Central memory CD4-positive, alpha-beta T cell (primary cell): ENCODE results near the gene AOPEP.

Experiments
- DNase-seq: peaks from one replicate; pipeline ENCODE4 v3.0.0; 2022

The AOPEP gene

DNA sequence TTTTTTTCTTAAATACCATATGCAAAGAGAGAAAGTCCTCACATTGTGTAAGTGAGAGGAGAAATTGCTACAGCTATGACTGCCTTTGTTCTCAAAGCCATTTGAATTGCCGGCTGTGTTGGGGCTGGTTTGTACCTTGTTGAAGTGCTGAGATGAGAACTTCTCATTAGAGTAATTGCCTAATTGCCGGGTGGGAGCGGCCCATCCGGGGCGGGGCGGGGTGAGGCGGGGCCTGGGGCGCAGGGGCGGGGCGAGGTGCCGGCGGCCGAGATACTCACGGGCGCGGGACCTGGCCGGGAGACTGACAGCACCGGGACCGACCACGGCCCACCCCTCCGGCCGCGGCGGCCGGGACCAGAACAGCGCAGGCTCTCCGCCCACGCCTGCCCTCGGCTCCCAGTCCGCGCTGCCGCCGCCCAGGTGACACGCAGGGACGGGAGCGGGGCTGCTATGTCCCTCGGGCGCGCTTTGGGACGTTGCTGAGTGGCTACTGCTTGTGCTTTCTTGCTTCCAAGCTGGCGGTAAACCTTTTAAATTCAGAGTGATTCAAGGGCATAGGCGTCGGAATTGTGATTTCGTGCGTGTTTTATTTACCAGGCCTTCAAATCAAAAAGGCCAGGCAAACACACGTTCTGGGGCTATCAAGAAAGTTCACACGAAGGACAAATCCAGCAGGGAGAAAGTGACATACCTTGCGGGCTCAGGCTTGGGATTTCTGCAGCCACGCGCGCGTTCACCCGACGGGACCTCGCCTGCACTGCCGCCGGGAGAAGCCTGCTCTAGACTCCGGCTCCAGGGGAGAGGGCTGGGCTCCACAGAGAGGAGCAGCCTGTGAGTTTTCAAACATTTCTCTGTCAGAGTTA, 322.0 kb downstream of the AOPEP start:
- peak; percentile 4 for DNase-seq

DNA sequence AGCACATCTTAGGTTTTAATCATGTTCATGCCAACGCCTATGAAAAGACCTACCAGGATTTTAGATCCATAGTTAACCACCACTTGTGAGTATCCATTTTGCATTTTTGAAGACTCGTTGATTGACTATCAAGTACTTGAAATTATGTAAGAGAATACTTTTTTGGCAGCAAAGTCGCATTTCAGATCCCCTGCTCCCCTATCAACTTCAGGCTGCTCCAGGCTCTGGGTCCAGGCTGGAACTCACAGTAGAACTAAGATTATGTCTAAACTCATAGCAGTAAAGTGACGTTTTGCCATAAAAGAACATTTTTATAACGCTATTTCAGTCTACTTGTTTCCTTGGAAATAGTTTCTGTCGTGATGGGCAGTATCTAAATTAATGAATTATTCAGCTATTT, 323.3 kb downstream of the AOPEP start:
- no peak for DNase-seq

DNA sequence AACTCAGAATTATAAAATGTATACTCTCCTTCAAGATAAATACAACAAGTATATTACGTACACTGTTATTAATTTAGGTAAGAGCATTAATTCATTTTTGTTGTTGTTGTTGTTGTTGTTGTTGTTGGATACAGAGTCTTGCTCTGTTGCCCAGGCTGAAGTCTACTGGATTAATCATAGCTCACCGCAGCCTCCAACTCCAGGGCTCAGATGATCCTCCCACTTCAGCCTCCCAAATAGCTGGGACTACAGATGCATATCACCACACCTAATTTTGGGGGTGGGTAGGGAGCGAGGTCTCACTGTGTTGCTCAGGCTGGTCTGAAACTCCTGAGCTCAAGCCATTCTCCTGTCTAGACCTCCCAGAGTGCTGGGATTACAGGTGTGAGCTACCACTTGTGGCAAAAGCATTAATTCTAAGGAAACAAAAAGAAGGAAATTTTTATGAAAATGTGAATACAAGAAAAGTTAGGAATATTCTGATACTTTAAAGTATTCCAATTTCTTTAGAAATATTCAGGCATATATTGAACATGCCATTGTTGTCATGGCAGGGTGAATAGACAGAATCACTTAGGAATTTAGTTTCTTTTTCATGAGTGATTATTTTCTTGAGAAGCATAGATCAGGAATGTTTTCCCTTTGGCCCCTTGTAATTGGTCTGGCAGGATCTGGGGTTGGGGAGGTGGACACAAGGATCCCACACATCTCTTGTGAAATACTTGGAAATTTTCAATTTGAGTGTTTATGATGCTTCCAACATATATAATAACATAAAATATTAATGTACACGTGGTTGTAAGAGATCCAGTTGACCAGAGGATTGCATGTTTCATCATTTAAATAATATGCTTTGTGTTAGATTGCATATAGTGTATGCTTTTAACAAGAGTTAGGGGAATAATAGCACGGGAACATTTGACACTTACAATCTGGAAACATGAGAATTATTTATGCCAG, 327.4 kb downstream of the AOPEP start:
- no peak for DNase-seq

DNA sequence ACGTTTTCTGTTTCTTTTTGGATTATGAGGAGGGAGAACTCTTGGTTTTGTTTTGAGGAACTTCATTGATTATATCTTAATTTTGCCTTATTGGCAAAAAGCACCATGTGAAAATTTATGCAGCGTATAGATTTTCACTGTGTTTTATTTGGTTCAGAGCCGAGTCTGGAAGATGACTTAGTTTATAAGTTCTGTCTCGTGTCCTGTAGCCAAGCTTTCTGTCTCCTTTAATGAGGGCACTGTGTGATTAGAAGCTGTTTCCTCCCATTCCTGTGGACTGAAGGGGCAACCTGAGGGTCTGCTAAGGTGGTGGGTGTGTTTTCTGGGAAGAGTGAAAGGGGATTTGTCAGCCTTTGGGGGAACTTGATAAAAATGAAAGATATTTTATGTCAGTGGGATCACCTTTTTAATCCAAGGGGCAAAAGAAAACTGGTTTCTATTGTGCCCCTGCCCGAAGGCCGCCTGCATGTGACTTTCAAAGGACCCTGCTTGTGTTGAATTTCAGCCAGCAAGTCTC, 328.9 kb downstream of the AOPEP start:
- no peak for DNase-seq

DNA sequence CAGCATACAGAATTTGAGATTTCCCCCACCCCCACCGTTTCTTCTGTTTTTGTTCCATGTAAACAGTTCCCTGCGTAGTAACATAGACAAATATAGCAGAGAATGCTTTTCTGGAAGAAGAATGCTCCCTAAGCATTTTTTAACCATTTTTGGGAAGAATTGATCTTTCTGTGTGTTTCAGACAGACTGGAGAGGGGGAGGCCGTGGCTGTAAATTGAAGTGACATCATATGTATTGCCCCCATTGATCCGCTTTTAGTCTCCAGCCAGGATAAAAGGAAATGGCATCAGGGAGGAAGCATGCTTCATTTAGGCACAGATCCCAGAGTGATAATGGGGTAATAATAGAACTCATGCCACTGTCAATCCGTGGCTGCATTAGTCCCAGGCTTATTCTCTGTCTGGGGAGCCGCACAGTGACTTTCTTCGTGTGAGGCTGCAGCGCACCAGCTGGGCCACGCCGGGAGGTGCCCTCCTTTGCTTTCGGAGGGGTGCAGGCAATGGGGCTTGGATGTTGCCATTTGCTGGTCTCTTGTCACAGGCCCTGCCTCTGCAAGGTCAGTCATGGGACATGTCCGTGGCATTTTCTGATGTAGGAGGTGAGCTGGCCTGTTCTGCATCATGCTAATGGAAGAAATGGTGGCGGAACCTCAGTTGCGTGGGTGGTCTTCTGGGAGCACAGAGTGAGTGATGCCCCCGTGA, 329.5 kb downstream of the AOPEP start:
- no peak for DNase-seq

DNA sequence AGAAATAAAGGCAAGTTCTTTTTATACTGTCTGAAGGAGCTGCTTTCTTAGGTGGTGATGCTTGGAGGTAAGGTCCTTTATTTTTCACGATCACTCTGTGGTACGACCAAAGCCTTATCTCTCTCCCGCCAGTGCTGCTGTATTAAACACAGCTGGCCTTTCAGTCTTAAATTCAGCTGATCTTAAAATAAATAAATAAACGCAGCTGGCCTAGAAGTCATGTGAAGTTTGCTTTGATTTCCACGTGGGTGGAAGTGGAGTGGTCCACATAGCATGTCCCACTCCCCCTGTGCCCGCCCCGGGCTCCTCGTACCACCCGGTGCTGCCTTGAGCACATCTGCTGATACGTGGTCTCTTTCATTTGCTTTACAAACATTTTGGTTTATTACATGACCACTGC, 330.6 kb downstream of the AOPEP start:
- DNase-seq = no peak

DNA sequence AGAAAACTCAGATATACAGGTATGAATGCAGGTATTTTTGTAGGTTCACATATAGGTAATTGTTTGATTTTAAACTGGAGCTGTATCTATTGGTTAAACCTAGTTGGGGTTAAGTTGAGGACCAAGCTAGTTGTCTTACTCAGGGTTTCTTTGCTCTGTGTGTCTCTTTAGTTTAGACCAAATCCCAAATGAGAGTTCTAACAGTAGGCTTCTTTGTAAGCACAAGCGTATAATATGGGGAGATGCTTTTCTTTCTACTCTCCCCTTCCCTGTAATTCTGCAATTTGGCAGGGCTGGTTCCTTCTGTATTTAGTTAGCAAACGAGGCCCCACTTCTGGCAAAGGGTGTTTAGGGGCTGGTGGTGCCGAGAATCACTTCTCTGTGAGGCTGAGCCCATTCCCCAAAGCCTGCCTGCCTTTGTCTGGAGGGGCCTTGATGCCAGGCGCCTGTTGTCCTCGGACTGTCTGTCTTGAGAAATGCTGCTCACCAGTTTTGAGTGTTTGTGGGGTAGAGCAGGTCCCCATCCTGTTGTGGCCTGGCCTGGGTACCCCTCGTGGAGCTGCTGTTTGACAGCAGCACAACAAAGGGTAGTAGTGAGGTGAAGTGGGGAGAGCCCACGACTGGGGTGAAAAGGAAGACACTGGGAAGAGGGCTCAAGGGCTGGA, 331.8 kb downstream of the AOPEP start:
- DNase-seq = no peak

DNA sequence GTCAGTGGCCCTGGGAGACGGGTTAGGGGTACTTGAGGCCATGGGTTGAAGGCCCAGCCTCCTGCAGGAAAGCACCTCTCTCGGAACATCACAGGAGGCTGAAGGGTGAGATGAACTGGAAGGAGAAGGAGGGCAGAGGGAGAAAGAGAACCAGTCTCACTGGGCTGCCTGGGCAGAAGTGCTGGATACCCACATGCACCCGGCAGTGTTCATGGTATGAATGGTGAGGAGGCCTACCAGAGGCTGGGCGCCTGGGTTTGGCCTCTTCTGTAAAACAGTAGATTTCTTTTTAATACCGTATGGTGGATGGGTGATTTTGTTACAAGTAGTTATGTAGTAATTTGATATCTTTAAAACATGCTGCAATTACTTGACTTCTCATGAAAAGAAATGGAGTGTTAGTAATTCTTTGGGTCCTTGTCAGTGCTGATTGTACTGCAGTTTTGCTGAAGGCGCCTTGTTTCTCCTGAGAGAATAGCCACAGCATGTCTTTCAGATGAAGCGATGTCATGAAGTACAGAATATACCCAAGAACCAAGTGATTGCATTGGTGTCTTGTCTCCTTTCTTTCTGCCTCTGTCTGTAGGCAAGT, 332.4 kb downstream of the AOPEP start:
- no peak for DNase-seq

DNA sequence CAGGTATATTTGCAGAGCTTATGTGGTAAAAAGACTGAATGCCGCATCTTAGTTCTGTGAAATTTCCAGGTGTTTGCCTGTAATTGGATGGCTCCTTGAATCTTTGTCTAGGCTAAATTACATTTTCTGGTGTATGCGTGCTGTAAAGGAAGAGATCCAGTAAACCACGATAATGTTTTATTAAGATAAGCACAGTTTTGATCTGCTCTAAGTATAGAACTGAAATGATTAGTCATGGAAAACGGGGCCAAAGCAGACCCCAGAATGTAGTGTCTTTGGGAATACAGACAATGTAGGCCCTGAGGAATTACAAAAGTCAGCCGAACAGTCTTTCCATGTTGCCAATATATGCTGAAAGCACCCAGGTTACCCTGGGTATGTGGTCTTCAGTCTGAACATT, 333.7 kb downstream of the AOPEP start:
- DNase-seq = no peak

DNA sequence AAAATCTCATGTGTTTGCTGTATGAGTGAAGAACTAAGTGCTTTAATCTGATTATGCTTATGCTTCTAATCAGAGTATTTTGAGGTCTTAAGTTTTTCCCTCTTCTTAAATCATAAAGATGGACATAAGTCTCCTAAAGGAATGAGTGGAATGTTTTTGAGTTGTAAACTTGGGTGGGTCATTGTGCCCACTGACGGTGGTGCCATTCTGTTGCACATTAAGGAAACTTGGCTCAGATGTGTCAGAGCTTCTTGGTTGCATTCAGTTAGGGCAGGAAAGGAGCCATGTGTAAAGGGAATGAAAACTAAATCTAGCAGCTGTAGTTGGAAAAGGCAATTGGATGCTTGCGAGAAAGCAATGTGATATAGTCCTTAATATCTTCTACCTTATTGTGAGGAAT, 334.4 kb downstream of the AOPEP start:
- DNase-seq = no peak

DNA sequence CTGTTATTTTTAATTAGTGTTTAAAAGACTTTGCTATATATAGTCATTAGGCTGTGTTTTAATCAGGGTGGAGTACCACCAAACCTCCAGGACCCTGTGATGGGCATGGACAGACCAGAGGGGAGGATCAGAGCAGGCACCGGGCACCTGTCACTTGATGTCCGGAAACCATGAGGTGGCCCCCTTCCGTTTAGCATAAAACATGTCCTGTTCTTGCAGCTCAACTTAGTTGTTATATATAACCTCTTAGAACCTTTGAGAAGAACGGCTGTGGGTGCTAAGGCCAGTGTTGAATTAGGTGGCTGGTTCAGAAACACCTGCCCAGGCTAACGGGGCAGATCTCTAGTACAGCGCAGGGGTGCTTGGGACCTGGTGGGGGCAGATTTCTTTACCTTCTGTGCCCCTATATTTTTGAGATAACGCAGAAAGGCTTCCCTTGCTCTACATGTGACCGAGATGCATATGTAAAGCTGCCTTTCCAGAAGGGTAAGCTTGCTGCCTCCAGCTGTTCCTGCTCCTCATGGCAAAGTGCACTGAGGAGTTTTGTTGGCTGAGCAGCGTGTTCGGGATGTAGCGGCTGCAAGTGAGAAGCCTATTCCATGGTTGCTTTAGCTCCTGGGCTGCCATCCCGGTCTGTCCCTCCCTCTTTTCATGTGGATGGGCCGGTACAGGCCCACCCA, 335.6 kb downstream of the AOPEP start:
- DNase-seq = no peak

DNA sequence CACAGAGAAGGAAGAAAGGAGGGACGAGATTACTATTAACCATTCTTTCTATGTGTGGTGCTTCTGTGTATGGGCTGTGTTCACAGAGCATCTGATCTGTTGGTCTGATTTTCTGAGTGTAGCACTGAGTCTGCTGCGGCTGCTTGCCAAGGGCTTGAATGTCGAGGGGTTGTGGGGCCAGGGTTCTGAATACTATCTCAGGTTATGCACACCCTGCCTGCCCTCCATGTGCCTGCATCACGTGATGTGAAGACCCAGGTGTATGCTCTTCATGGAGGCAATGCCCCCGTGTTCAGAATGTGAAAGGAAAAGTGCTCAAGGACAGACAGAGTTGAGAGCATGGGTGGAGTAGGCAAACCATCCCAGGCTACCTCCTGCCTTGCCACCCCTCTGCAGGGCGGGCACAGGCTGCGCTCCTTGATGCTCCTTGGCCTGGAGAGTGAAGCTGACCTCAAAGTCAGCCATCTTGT, 336.1 kb downstream of the AOPEP start:
- DNase-seq = no peak

DNA sequence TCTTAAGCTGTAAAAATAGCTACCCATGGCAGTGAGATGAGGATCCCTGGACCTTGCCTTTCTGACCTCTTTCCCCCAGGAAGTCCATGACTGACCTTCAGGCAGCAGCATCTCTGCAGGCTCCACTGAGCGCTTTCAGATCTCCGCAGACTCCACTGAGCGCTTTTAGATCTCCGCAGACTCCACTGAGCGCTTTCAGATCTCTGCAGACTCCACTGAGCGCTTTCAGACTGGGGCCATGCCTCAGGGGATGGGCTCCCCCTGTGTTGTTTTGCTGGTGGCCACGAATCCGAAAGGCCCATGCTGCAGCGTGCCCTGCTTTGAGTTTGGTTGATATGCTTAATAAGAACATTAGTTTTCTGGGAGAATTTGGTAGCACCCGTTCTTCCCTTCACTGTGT, 336.8 kb downstream of the AOPEP start:
- DNase-seq = no peak

DNA sequence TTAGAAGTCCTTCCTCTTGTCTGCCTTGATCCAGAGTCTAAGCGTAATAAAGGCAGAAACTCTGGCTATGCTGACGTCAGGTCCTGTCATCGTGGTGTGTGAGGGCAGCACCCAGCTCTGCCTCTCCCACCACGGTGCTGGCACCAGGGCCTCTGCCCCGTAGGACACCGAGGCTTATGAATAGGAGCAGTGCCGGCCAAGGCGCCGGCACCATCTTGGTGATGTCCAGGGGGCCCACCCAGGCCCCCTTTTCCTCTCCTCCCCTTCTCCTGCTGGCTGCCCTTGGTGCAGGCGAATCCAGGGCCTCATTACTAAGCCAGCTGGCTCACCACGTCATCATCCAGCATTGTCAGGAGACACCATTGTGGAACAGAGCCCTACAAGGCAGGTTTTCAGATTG, 338.7 kb downstream of the AOPEP start:
- DNase-seq = no peak

DNA sequence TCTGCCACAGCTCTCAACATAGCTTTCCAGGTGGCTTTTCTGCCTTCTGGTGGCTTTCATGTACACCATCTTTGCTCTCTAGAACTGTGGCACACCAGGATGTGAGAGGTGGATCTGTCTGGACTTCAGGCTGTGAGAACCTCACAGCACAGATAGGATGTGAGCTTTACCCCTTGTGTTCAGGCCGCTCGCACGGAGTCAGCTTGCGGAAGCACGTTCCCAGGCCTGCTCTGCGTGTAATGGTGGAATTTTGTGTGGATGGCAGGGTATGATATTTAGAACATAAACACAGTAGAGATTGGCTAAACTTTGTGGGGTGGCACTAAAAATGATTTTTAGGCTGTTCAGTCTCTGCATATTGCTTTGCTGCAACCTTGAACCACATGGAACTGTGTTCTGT, 340.6 kb downstream of the AOPEP start:
- DNase-seq = no peak

DNA sequence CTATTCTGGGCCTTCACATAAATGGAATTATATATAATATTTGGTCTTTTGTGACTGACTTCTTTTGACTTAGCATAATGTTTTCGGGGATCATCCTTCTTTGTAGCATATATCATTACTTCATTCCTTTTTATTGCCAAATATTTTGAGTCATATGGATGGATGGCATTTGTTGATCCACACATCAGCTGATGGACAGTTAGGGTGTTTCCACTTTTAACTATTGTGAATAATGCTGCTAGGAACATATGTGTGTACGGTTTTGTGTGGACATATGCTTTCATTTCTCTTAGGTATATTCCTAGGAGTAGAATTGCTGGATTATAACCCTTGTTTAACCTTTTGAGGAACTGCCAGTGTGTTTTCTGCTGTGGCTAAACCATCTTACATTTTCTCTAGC, 341.4 kb downstream of the AOPEP start:
- DNase-seq = no peak

DNA sequence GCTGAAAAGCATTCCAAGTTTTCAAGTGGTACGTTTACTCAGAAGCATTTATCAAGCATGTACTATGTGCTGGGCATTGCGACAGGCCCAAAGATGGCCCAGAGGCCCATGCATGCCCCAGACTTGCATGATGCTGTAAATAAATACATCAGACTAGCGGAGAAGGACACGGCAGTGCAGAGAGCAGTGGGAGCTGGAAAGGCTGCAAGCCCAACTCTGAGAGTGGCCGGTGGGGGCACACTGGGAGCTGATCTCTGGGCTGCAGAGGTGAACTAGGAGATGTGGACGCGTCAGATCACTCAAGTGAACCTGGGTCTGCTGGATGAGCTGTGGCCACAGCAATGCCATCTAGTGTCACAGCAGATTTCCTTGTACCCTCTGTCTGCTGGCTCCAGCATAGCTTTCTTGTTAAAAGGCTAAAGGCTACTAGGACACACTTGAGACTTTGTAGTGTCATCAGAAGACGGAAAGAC, 344.1 kb downstream of the AOPEP start:
- DNase-seq = no peak

DNA sequence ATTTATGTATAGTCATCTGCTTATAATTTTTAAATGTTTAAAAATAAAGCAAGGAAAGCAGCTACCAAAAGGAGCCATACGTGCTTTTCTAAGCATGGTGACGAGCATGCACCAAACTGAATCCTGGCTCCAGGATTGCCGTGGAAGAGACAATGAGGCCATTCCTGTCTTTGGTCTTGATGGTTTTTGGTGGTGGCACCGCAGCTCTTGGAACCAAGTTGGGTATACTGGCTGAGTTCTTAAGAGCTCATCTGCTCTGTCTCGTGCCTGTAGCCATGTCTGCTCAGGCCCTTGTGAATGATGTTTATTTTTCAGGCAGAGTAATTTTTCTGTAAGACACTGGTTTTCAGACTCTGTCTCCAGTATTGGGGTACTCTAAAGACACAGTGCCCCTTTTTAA, 345.0 kb downstream of the AOPEP start:
- DNase-seq = no peak

DNA sequence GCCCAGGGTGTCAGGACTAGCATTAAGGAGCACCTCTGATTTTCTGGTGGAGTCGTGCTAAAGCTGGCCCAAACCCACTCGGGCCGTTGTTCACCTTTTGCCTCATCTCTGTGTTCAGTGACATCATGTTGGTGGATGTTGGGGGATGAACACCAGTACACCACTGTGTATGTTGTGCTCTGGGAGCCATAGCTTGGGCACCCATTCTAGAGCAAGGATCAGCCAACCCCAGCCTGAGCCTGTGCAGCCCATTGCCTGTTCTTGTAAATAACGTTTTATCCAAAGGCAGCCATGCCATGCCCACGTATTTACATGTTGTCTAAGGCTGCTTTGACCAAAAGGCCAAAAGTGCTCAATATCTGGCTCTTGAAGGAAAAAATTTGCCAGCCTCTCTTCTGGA, 345.4 kb downstream of the AOPEP start:
- no peak for DNase-seq

DNA sequence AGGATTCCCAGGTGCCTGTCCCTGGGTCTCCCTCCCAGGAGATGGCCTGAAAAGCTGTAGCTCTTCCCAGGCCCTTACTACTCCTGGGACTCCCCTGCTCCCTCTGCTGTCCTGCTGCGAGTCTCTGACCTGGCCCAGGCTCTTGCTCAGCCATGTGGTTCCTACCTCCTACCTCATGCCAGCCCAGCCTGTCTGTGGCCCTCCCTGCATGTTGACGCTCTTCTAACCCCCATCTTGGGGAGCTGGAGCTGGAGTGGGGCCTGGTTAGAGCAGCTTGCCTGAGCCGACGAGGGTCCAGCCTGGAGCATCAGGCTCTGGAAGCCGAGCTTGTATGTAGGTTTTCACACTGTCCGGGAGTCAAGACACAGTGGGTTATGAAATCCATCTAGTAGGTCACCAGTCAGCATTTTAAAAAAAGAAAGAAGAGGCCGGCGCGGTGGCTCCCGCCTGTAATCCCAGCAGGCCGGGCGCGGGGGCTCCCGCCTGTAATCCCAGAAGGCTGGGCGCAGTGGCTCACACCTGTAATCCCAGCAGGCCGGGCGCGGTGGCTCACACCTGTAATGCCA, 346.6 kb downstream of the AOPEP start:
- DNase-seq = no peak

DNA sequence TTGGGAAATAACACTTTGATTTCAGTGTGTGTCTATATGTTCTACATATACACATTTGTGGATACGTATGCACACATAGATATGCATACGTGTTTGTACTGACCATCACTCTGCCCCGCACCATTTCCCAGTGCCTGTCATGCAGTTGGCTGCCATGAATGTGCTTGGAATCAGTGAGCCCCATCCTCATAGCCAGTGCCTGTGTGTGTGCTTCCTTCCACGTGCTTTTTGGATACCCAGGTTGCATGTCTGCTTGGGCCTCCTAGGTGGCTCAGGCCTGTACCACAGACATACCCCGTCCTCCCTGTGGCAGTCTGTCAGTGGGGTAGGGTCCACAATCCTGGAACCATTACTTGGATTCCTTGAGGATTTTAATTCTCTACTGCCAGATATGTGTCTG, 347.4 kb downstream of the AOPEP start:
- DNase-seq = no peak
